CD4-positive, alpha-beta T cell treated with Interleukin-21 for 1 hour (primary cell): ENCODE measurements around the gene SH3BP5.
"Not testable (repeated sequence)": the region's sequence is repeated elsewhere in the genome, so short reads cannot be mapped to it uniquely, and the experiment has no call there.

Experiments used
- DNase-seq: peaks from one replicate; pipeline ENCODE4 v3.0.0-alpha.2; 2020

SH3BP5 gene, protein sequence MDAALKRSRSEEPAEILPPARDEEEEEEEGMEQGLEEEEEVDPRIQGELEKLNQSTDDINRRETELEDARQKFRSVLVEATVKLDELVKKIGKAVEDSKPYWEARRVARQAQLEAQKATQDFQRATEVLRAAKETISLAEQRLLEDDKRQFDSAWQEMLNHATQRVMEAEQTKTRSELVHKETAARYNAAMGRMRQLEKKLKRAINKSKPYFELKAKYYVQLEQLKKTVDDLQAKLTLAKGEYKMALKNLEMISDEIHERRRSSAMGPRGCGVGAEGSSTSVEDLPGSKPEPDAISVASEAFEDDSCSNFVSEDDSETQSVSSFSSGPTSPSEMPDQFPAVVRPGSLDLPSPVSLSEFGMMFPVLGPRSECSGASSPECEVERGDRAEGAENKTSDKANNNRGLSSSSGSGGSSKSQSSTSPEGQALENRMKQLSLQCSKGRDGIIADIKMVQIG

DNA sequence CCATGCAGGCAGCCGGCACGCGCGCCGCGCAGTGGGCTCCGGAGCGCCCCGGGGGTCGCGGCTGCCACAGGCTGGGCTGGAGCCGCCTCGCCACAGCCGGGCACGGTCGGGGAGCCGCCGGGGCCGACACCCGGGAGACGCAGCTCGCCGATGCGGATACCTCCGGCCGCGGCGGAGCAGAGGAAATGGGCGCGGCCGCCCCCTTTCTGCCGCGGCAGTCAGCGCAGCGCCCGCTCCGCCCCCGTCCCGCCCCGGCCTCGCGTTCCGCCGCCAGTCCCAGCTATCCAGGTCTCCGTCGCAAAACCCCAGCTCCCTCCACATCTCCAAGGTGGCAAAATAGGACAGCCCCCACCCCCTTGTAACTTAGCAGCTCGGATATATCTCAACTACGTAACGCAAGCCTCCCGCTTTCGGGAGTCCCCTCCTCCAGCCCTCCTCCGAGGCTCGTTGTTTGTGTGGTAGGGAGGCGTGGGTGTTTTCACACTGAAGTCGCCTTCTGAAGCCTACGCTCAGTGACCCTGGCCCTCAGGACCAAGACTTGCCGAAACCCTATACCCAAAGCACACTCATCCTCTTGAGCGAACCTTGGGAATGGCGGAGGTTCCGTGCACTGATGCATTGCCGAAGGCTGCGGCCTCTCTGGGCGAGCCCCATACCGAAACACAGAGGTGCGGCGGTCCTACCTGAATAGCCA lies at the start of gene SH3BP5:
TSS of gene SH3BP5 (minus strand) at position 182 of the 694 bp plus-strand sequence. CDS start at position 4, 178 bp downstream.
- DNase-seq = peak; percentile 73

DNA sequence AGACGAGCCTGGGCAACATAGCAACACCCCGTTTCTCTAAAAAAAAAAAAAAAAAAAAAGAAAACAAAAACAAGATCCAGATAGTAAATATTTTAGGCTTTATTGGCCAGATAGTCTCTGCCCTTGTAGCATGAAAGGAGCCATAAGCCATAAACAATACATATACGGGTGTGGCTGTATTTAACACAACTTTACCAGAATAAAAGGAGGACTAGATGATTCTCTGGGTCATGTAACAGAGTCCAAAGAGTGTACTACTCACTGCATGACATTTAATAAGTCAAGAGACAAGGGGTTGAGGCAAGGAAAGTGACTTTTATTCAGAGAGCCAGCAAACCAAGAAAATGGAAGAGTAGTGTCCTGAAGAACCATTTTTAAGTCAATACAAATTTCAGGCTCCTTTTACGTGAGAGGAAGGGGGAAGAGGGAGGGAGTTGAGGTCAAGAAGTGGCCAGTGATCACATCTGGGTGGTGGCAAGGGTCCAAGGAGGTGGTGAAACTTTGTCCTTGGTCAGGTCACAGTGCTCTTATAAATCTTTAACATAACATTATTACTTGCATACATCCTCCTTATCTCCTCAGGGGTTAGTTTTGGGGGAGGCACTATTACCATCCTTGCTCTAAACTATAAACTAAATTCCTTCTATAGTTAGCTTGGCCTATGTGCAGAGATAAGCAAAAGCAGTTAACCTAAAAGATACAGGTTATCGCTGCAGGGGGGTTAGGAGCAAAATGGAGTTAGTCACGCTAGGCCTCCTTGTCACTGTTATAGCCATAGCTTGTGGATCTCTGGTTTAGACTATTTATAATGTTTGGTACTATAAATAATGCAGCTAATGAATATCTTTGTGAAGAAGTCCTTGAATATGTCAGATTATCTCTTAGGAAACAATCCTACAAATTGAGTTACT lies 48.8 kb upstream of the SH3BP5 start:
- DNase-seq = no peak

DNA sequence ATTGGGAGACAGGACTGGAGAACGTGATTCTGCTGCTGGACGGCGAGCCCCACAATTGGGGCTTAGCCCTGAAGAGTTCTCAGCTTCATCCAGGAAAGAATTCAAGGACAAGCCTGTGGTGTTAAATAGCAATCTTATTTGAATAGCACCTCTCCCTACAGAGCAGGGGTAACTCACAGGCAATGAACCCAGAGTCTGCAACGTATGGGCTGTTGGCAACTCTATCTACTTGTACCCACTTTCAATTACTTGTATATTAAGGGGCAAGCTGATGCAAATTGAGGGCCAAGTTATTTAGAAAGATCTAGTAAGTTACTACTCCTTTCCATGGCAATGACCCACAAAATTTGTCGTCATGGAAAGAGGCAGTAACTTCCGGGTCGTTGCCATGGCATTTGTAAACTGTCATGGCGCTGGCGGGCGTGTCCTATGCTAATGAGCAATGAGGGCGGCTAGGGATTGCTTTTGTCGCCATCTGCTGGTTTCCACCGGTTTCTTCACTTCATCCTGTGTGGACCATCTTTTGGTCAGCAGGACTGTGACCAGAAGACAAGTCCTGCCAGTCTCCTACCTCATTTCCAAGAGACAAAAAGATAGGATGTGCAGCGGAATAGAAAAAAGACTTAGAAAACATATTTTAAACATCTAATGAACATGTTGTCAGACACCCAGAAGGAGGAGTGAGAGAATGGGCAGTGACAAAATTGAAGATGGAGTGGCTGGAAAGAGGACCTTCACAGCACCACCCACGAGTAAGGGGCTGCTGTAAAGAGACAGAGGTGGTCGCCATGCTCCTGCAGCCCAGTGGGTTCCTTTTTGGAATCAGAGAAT lies 45.8 kb upstream of the SH3BP5 start:
- peak; percentile 97 for DNase-seq

DNA sequence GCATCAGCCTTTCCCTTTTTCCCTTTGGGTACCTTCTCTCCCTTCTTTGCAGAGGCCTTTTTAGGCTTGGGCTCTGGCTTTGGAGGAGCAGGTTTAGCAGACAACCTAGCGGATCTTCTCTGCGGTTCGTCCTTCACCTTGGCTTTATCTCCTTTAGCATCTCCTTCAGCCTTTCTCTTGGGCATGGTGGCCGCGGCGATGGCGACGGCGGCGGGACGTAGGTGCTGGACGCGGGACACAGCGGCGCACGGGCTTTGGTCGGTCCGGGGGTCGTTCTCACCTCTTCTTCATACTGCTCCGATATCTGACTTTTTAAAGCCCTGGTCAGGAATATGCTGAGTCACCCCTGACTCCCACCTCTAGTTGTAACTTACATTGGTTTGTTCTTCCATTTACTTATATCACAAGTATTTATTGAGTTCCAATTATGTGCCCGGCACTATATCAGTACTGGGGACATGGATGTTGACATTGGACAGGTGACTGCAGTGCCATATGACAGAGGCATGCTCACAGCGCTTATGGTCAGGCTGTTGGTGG lies 43.1 kb upstream of the SH3BP5 start:
- no peak for DNase-seq

- DNase-seq = no peak
These were observed 40.5 kb upstream of the SH3BP5 start for GRCh38 chr3:15372918-15373317.

GRCh38 chr3:15368561-15369135 lies 36.3 kb upstream of the SH3BP5 start:
- no peak for DNase-seq

DNA sequence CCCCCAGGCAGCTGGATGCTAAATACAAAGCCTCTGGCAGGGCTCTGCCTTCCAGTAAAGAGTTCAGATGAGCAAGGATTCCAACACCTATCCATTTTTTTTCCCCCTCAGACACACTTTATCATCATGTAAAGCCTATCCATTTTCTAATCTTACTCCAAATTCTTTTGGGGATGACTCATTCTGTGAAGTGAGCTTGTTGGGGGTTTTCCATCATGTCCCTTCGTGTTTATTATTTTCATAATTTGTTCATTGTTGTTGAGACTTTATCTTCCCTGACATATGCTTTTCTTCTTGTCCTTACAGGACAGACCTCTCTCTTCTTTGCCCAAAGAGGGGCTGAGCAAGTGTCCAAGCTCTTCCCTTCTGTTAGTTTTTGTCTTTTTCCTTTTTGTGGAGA lies 34.7 kb upstream of the SH3BP5 start:
- DNase-seq = no peak

DNA sequence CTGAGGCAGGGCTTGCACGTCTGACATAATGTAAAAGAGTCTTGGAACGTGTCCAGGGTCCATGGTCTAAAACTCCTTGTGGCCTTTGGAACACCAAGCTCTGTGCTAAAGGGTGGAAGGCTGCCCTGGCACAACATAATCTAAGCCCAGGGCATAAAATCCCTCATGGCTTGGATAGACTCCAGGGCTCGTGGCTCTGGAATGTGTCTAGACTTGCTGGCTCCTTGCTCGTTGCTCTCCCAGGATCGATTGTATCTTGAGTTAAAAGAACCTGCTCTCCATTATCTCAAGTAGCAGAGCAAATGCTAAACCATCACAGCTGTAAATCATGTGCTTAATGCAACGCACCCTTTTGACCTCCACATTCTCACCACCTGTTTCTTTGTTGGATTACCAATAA lies 31.7 kb upstream of the SH3BP5 start:
- DNase-seq = not testable (repeated sequence)

DNA sequence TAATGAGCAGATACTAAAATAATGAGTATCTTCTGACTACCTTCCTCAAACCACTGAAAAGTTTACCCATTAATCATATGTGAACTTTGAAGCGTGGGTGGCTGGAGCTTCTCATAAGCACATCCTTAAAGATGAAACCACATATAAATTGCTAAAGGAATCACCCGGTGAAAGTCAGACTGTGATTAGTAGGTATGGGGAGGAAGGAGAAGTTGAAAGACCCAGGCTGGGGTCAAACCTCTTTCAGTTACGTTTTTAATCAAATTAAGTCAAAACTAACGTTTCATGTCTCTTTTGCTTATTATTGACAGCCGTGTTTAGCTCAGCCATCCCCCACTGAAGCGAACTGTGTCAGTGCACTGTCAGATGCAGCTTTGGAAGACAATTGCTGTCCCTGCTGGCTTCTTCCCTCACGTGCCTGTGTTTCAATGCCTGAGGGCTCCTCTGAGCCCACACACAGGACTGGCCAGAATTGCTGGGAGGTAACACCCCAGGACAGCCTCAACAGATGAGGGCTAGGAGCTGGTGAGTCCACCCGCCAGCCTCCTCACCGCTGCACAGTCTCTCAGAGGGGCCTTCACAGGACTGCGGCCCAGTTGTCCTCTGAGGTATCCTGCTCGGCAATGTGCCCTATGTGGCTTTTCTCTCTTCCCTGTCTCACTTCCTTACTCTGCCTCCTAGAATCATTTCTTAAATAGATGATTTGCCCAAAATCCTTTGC lies 29.3 kb upstream of the SH3BP5 start:
- DNase-seq = peak; percentile 26

GRCh38 chr3:15360788-15361493 lies 28.6 kb upstream of the SH3BP5 start:
- no peak for DNase-seq

DNA sequence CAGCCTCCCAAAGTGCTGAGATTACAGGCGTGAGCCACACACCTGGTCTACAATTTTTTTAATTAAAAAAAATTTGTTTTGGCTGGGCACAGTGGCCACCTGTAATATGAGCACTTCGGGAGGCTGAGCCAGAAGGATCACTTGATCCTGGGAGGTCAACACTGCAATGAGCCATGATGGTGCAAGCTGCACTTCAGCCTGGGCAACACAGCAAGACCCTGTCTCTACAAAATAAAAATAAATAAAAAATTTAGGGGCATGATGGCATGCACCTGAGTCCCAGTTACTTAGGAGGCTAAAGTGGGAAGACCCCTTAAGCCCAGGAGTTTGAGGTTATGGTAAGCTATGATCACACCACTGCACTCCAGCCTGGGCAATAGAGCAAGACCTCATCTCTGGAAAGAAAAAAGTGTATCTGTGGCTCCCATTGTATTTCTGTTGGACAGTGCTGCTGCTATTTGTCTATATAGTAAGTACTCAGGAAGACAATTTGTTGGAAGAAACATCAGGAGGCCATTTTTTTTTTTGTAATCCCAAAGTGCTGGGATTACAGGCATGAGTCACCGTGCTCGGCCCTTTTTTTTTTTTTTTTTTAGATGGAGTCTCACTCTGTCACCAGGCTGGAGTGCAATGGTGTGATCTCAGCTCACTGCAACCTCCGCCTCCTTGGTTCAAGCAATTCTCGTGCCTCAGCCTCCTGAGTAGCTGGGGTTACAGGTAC lies 27.5 kb upstream of the SH3BP5 start:
- no peak for DNase-seq

GRCh38 chr3:15356651-15357061 lies 24.3 kb upstream of the SH3BP5 start:
- DNase-seq = peak; percentile 71

- no peak for DNase-seq
These were observed 23.8 kb upstream of the SH3BP5 start for GRCh38 chr3:15356176-15356575.

GRCh38 chr3:15355086-15355485 lies 22.7 kb upstream of the SH3BP5 start:
- DNase-seq = no peak

- DNase-seq = no peak
These were observed 22.1 kb upstream of the SH3BP5 start for GRCh38 chr3:15354485-15354884.

- DNase-seq = no peak
These were observed 17.8 kb upstream of the SH3BP5 start for GRCh38 chr3:15350141-15350540.

DNA sequence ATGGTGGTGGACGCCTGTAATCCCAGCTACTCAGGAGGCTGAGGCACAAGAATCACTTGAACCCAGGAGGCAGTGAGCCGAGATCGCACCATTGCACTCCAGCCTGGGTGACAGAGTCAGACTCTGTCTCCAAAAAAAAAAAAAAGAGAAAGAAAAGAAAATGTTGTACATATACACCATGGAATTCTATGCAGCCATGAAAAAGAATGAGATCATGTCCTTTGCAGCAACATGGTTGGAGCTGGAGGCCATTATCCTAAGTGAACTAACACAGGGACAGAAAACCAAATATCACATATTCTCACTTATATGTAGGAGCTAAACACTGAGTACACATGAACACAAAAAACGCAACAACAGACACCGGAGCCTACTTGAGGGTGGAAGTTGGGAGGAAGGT lies 17.1 kb upstream of the SH3BP5 start:
- not testable (repeated sequence) for DNase-seq

GRCh38 chr3:15348246-15348645 lies 15.9 kb upstream of the SH3BP5 start:
- DNase-seq = no peak

- no peak for DNase-seq
These were observed 15.3 kb upstream of the SH3BP5 start for GRCh38 chr3:15347737-15348110.
